SK-N-SH (cell line): ENCODE results near the gene EIF3K. TPM values are rescaled to one million over a fixed set of nuclear protein-coding genes. Genes with fewer than 3 reads are reported as not detected.

Experiments
- CTCF ChIA-PET: fragments of 300-600, 350-600 bp; formaldehyde crosslinking; extraction: SDS; loops from one replicate; lab custom pipeline; 2021; lab: Yijun Ruan, JAX
- POLR2A ChIA-PET: fragments of 350-600 bp; sonication (Branson Sonifier 250); formaldehyde crosslinking; extraction: SDS; loops from one replicate; lab custom pipeline; 2020; ENCODE audit warnings: antibody characterized with exemption, inconsistent platforms; lab: Yijun Ruan, JAX
- DNase-seq: peaks from one replicate; pipeline ENCODE4 v3.0.0; 2012
- H2AFZ ChIP-seq: fragments of 200-600 bp; sonication (generic); 2 replicates; pipeline ENCODE4 v1.8.1; 2016; ENCODE audit warnings: antibody characterized with exemption, mild to moderate bottlenecking, low read depth
- H3F3A ChIP-seq: fragments of 200-600 bp; sonication (generic); replicated peaks from 2 replicates; pipeline ENCODE3; 2016; ENCODE audit warnings: antibody characterized with exemption, mild to moderate bottlenecking; ENCODE audit not compliant: insufficient read depth
- H3K27ac ChIP-seq, 2 experiments: fragments of 200-500 bp in 1 of 2; fragments of 200-600 bp in 1 of 2; sonication (Bioruptor generic) in 1 of 2; sonication (generic), shearing (Covaris generic) in 1 of 2; 2 replicates each; pipeline versions ENCODE4 v1.5.1 to v1.6.1; 2014 to 2016; ENCODE audit warnings: low read depth in 2 of 2, inconsistent platforms in 1 of 2, low read length in 1 of 2, mild to moderate bottlenecking in 1 of 2, mixed read lengths in 1 of 2
- H3K27me3 ChIP-seq: fragments of 200-600 bp; sonication (generic), shearing (Covaris generic); 2 replicates; pipeline ENCODE4 v1.6.1; 2016; ENCODE audit warnings: mixed run types; ENCODE audit not compliant: insufficient read depth
- H3K36me3 ChIP-seq, 2 experiments: fragments of 200-500 bp in 1 of 2; fragments of 200-600 bp in 1 of 2; sonication (Bioruptor generic) in 1 of 2; sonication (generic) in 1 of 2; replicated peaks in 1 of 2; 2 replicates each; pipeline versions ENCODE3 to v1.5.1; 2014 to 2016; ENCODE audit warnings: low read length in 1 of 2, mild to moderate bottlenecking in 1 of 2; ENCODE audit not compliant: insufficient read depth in 2 of 2, control insufficient read depth in 1 of 2
- H3K4me1 ChIP-seq, 2 experiments: fragments of 200-500 bp in 1 of 2; fragments of 200-600 bp in 1 of 2; sonication (Bioruptor generic) in 1 of 2; sonication (generic), shearing (Covaris generic) in 1 of 2; 2 replicates each; pipeline versions ENCODE4 v1.5.1 to v1.6.1; 2014 to 2016; ENCODE audit warnings: low read depth in 1 of 2, low read length in 1 of 2, mixed run types in 1 of 2; ENCODE audit not compliant: insufficient read depth in 2 of 2, control insufficient read depth in 1 of 2
- H3K4me2 ChIP-seq: fragments of 200-600 bp; sonication (generic), shearing (Covaris generic); 2 replicates; pipeline ENCODE4 v1.6.1; 2017; ENCODE audit warnings: mixed run types
- H3K4me3 ChIP-seq, 2 experiments: fragments of 200-500 bp in 1 of 2; fragments of 200-600 bp in 1 of 2; sonication (Bioruptor generic) in 1 of 2; sonication (generic), shearing (Covaris generic) in 1 of 2; 2 replicates each; pipeline versions ENCODE4 v1.5.1 to v1.8.1; 2014 to 2016; ENCODE audit warnings: low read depth in 2 of 2, inconsistent platforms in 1 of 2, low read length in 1 of 2, mild to moderate bottlenecking in 1 of 2, mixed read lengths in 1 of 2, moderate library complexity in 1 of 2
- H3K79me2 ChIP-seq: fragments of 200-600 bp; sonication (generic); 2 replicates; pipeline ENCODE4 v1.8.1; 2017; ENCODE audit warnings: mild to moderate bottlenecking; ENCODE audit not compliant: insufficient read depth
- H3K9ac ChIP-seq: fragments of 200-600 bp; sonication (generic); 2 replicates; pipeline ENCODE4 v1.6.1; 2017; ENCODE audit warnings: mixed run types
- H3K9me2 ChIP-seq: fragments of 200-600 bp; sonication (generic); 2 replicates; pipeline ENCODE4 v1.6.1; 2017; ENCODE audit warnings: mixed run types
- H3K9me3 ChIP-seq: fragments of 200-600 bp; sonication (generic); 2 replicates; pipeline ENCODE4 v1.6.1; 2017; ENCODE audit warnings: mixed run types, mild to moderate bottlenecking, moderate library complexity
- H4K20me1 ChIP-seq: fragments of 200-600 bp; sonication (generic); 2 replicates; pipeline ENCODE4 v1.6.1; 2017; ENCODE audit warnings: mild to moderate bottlenecking, mixed run types; ENCODE audit not compliant: insufficient read depth
- EP300 ChIP-seq, 2 experiments: IDR thresholded peaks; 2 replicates each; pipeline versions ENCODE4 v1.4.0 to v1.6.1; 2012; ENCODE audit warnings: borderline replicate concordance in 1 of 2, low read depth in 1 of 2, low read length in 1 of 2
- FOXJ3 ChIP-seq: sonication (generic); formaldehyde crosslinking; IDR thresholded peaks from 2 replicates; pipeline ENCODE4 v1.5.1; 2020; ENCODE audit warnings: mild to moderate bottlenecking, missing genetic modification reagents
- GATA2 ChIP-seq: sonication (generic); formaldehyde crosslinking; IDR thresholded peaks from 2 replicates; pipeline ENCODE4 v1.5.0; 2020; ENCODE audit warnings: mild to moderate bottlenecking, missing genetic modification reagents
- MEF2A ChIP-seq: IDR thresholded peaks from 2 replicates; pipeline ENCODE4 v1.4.0; 2012; ENCODE audit warnings: low read depth, borderline replicate concordance
- MXI1 ChIP-seq: IDR thresholded peaks from 2 replicates; pipeline ENCODE4 v1.6.1; 2012; ENCODE audit warnings: mild to moderate bottlenecking, low read depth, low read length, improper control_type of control experiment
- NFIC ChIP-seq: IDR thresholded peaks from 2 replicates; pipeline ENCODE4 v1.4.0; 2012; ENCODE audit warnings: borderline replicate concordance
- RAD21 ChIP-seq: IDR thresholded peaks from 2 replicates; pipeline ENCODE4 v1.6.1; 2012; ENCODE audit warnings: mild to moderate bottlenecking, low read length
- RCOR1 ChIP-seq: fragments of 150-350 bp; IDR thresholded peaks from 2 replicates; pipeline ENCODE4 v1.6.1; 2017; ENCODE audit warnings: antibody characterized with exemption, low read length
- RFX5 ChIP-seq: IDR thresholded peaks from 2 replicates; pipeline ENCODE4 v1.6.1; 2012; ENCODE audit warnings: mild to moderate bottlenecking, improper control_type of control experiment, low read length
- SMC3 ChIP-seq: IDR thresholded peaks from 2 replicates; pipeline ENCODE4 v1.6.1; 2012; ENCODE audit warnings: low read depth, low read length, improper control_type of control experiment
- TCF12 ChIP-seq: IDR thresholded peaks from 2 replicates; pipeline ENCODE4 v1.4.0; 2012
- YY1 ChIP-seq: IDR thresholded peaks from 2 replicates; pipeline ENCODE4 v1.4.0; 2012; ENCODE audit warnings: low read depth, mild to moderate bottlenecking
- WGBS: methylation state at CpG from one replicate; pipeline ENCODE4 v1.1.6; 2017; ENCODE audit warnings: low lambda C conversion rate; 5-methylcytosine and 5-hydroxymethylcytosine counted together
- polyA plus RNA-seq, 3 experiments: library from polyadenylated mRNA; depleted of rRNA; stranded (reverse); fragments of >200 nt; gene quantifications; 2 replicates each; pipeline ENCODE4 v1.2.3, GENCODE V29; 2012
- TF ChIP-seq, protein P1 (sequence below): fragments of 150-350 bp; IDR thresholded peaks from 2 replicates; pipeline ENCODE4 v1.6.1; 2016; ENCODE audit warnings: mild to moderate bottlenecking, low read depth, low read length
- TF ChIP-seq, protein P2 (sequence below): IDR thresholded peaks from 2 replicates; pipeline ENCODE4 v1.6.1; 2012; ENCODE audit warnings: mild to moderate bottlenecking, low read depth, low read length, moderate library complexity
- TF ChIP-seq, protein P3 (sequence below): IDR thresholded peaks from 2 replicates; pipeline ENCODE4 v1.4.0; 2012; ENCODE audit warnings: low read depth
- TF ChIP-seq, protein P4 (sequence below): fragments of 200-600 bp; sonication (generic); IDR thresholded peaks from 2 replicates; pipeline ENCODE4 v1.6.1; 2017; ENCODE audit warnings: antibody characterized with exemption, mild to moderate bottlenecking, moderate library complexity

EIF3K gene
- polyA plus RNA-seq, 1 of the 3 experiments (the other 2 are of a cell fraction), result 484 TPM

DNA sequence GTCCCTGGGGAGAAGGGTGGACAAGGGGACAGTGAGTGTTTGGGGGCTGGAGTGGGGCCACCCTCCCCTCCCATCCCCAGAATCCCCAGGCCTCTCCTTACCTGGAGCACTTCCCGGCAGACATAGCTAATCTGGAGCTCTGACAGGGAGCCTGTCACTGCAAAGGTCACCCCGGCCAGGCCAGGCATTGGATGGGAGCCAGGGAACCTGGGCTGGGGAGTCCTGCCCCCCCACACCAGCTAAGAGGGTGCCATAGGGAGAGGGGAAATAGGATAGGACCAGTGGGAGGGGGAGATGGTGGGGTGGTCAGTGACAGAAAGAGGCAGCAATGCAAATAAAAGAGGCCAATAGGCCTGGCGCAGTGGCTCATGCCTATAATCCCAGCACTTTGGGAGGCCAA, 4.7 kb upstream of the EIF3K start:
- H3K36me3 ChIP-seq, result no peaks in the 10 kb centered on the region
- H3K27ac ChIP-seq, result no peak overlapping the region
- H3K79me2 ChIP-seq, result peaks cover 4% of the 10 kb centered on the region
- no peaks in the 10 kb centered on the region for H3K9me3 ChIP-seq
- no peak overlapping the region for H2AFZ ChIP-seq
- no peaks in the 10 kb centered on the region for H4K20me1 ChIP-seq
- CTCF ChIA-PET, result interaction anchor here (1.3 kb wide), 1 partner anchor 20 kb away, joined by 4 read pairs; no protein-coding TSS in a partner anchor
- H3K9me2 ChIP-seq, result no peaks in the 10 kb centered on the region
- TF ChIP-seq, protein P1, sequence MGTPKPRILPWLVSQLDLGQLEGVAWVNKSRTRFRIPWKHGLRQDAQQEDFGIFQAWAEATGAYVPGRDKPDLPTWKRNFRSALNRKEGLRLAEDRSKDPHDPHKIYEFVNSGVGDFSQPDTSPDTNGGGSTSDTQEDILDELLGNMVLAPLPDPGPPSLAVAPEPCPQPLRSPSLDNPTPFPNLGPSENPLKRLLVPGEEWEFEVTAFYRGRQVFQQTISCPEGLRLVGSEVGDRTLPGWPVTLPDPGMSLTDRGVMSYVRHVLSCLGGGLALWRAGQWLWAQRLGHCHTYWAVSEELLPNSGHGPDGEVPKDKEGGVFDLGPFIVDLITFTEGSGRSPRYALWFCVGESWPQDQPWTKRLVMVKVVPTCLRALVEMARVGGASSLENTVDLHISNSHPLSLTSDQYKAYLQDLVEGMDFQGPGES, result no peak
- TF ChIP-seq MEF2A, result no peak
- TF ChIP-seq NFIC, result no peak
- TF ChIP-seq, protein P2, sequence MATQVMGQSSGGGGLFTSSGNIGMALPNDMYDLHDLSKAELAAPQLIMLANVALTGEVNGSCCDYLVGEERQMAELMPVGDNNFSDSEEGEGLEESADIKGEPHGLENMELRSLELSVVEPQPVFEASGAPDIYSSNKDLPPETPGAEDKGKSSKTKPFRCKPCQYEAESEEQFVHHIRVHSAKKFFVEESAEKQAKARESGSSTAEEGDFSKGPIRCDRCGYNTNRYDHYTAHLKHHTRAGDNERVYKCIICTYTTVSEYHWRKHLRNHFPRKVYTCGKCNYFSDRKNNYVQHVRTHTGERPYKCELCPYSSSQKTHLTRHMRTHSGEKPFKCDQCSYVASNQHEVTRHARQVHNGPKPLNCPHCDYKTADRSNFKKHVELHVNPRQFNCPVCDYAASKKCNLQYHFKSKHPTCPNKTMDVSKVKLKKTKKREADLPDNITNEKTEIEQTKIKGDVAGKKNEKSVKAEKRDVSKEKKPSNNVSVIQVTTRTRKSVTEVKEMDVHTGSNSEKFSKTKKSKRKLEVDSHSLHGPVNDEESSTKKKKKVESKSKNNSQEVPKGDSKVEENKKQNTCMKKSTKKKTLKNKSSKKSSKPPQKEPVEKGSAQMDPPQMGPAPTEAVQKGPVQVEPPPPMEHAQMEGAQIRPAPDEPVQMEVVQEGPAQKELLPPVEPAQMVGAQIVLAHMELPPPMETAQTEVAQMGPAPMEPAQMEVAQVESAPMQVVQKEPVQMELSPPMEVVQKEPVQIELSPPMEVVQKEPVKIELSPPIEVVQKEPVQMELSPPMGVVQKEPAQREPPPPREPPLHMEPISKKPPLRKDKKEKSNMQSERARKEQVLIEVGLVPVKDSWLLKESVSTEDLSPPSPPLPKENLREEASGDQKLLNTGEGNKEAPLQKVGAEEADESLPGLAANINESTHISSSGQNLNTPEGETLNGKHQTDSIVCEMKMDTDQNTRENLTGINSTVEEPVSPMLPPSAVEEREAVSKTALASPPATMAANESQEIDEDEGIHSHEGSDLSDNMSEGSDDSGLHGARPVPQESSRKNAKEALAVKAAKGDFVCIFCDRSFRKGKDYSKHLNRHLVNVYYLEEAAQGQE, result no peak
- TF ChIP-seq, protein P3, sequence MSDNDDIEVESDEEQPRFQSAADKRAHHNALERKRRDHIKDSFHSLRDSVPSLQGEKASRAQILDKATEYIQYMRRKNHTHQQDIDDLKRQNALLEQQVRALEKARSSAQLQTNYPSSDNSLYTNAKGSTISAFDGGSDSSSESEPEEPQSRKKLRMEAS, result no peak
- no peak for TF ChIP-seq TCF12
- TF ChIP-seq EP300 (IDR thresholded peaks at IDR 0.05; ENCODE audit: borderline replicate concordance in 1 of 2, low read depth in 1 of 2, low read length in 1 of 2), result no peak
- TF ChIP-seq, protein P4, sequence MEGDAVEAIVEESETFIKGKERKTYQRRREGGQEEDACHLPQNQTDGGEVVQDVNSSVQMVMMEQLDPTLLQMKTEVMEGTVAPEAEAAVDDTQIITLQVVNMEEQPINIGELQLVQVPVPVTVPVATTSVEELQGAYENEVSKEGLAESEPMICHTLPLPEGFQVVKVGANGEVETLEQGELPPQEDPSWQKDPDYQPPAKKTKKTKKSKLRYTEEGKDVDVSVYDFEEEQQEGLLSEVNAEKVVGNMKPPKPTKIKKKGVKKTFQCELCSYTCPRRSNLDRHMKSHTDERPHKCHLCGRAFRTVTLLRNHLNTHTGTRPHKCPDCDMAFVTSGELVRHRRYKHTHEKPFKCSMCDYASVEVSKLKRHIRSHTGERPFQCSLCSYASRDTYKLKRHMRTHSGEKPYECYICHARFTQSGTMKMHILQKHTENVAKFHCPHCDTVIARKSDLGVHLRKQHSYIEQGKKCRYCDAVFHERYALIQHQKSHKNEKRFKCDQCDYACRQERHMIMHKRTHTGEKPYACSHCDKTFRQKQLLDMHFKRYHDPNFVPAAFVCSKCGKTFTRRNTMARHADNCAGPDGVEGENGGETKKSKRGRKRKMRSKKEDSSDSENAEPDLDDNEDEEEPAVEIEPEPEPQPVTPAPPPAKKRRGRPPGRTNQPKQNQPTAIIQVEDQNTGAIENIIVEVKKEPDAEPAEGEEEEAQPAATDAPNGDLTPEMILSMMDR, result no peak
- no peak for TF ChIP-seq RFX5
- TF ChIP-seq FOXJ3 (CRISPR knock-in tag), result no peak
- no peak for TF ChIP-seq MXI1
- no peak for TF ChIP-seq GATA2 (CRISPR knock-in tag)
- TF ChIP-seq RAD21, result no peak
- TF ChIP-seq RCOR1, result no peak
- no peak for TF ChIP-seq YY1
- TF ChIP-seq SMC3, result no peak
- no peak overlapping the region for H3K9ac ChIP-seq
- no peak overlapping the region for H3K4me2 ChIP-seq
- H3K4me3 ChIP-seq, result no peak overlapping the region
- 91% methylated on average over 1 of the region's 3 CpGs for WGBS
- DNase-seq, result no peak
- no peaks in the 10 kb centered on the region for H3K27me3 ChIP-seq
- POLR2A ChIA-PET, result no interaction called here
- H3K4me1 ChIP-seq, result peaks cover 0 to 9% of the 10 kb centered on the region in 2 experiments; a peak in 1 of 4 replicates
- no peaks in the 10 kb centered on the region for H3F3A ChIP-seq
